ENCODE data around the gene PTER.

PTER gene

GRCh38 chr10:16439295-16439694, 2.5 kb downstream of the PTER start:
- Histone ChIP-seq H3K36me3 (no peaks in the 10 kb centered on the region), H3K9me3 (ENCODE audit: severe bottlenecking) (no peaks in the 10 kb centered on the region), H3K27me3 (ENCODE audit: insufficient read depth, low read depth, severe bottlenecking) (no peaks in the 10 kb centered on the region), H3K27ac (no peak overlapping the region), H3K4me3 (ENCODE audit: low read depth, low read length) (no peak overlapping the region)
- no peak for DNase-seq
- no peak for TF ChIP-seq CTCF (IDR thresholded peaks at IDR 0.05; ENCODE audit: low read depth, low read length)

GRCh38 chr10:16440396-16441133, 3.8 kb downstream of the PTER start:
- H3K27ac ChIP-seq: no peak overlapping the region
- H3K4me3 ChIP-seq (ENCODE audit: low read depth, low read length): no peak overlapping the region
- DNase-seq: no peak
- H3K9me3 ChIP-seq (ENCODE audit: severe bottlenecking): no peaks in the 10 kb centered on the region
- no peak for TF ChIP-seq CTCF (IDR thresholded peaks at IDR 0.05; ENCODE audit: low read depth, low read length)
- no peaks in the 10 kb centered on the region for H3K27me3 ChIP-seq (ENCODE audit: insufficient read depth, low read depth, severe bottlenecking)
- H3K36me3 ChIP-seq: no peaks in the 10 kb centered on the region

- no peaks in the 10 kb centered on the region for H3K9me3 ChIP-seq (ENCODE audit: severe bottlenecking)
- H3K27ac ChIP-seq: no peak overlapping the region
Observed at GRCh38 chr10:16441173-16441840, 4.5 kb downstream of the PTER start.

GRCh38 chr10:16442914-16443313, 6.1 kb downstream of the PTER start:
- H3K27me3 ChIP-seq (ENCODE audit: insufficient read depth, low read depth, severe bottlenecking): no peaks in the 10 kb centered on the region
- TF ChIP-seq CTCF (IDR thresholded peaks at IDR 0.05; ENCODE audit: low read depth, low read length): no peak
- H3K9me3 ChIP-seq (ENCODE audit: severe bottlenecking): no peaks in the 10 kb centered on the region
- DNase-seq: no peak
- no peak overlapping the region for H3K27ac ChIP-seq
- no peak overlapping the region for H3K4me3 ChIP-seq (ENCODE audit: low read depth, low read length)
- H3K36me3 ChIP-seq: no peaks in the 10 kb centered on the region

More at GRCh38 chr10:16441173-16441840, 4.5 kb downstream of the PTER start:
- DNase-seq: no peak
- no peak for TF ChIP-seq CTCF (IDR thresholded peaks at IDR 0.05; ENCODE audit: low read depth, low read length)
- Histone ChIP-seq H3K27me3 (ENCODE audit: insufficient read depth, low read depth, severe bottlenecking) (no peaks in the 10 kb centered on the region), H3K36me3 (no peaks in the 10 kb centered on the region), H3K4me3 (ENCODE audit: low read depth, low read length) (no peak overlapping the region)

- Histone ChIP-seq H3K27me3 (ENCODE audit: insufficient read depth, low read depth, severe bottlenecking) (no peaks in the 10 kb centered on the region), H3K9me3 (ENCODE audit: severe bottlenecking) (no peaks in the 10 kb centered on the region), H3K4me3 (ENCODE audit: low read depth, low read length) (no peak overlapping the region), H3K27ac (no peak overlapping the region), H3K36me3 (no peaks in the 10 kb centered on the region)
- no peak for TF ChIP-seq CTCF (IDR thresholded peaks at IDR 0.05; ENCODE audit: low read depth, low read length)
- no peak for DNase-seq
Observed at GRCh38 chr10:16445770-16446469, 9.1 kb downstream of the PTER start.
